Tibial nerve (tissue), 4 donors: ENCODE measurements around the gene C6orf89.

Experiments
- CTCF ChIP-seq, 5 experiments: fragments of 200-600 bp in 3 of 5; fragments of 450-650 bp in 2 of 5; sonication (generic) in 3 of 5; IDR thresholded peaks; one replicate each; pipeline ENCODE4 v1.5.1; 2016 to 2019; ENCODE audit warnings: antibody characterized with exemption in 5 of 5, mild to moderate bottlenecking in 3 of 5, moderate library complexity in 2 of 5
- EP300 ChIP-seq, 2 donors: sonication (generic); formaldehyde crosslinking; IDR thresholded peaks; one replicate each; pipeline ENCODE4 v1.6.1; 2017; ENCODE audit warnings: antibody characterized with exemption in 2 of 2, mild to moderate bottlenecking in 1 of 2
- POLR2A ChIP-seq, 2 donors: fragments of 450-650 bp; IDR thresholded peaks; one replicate each; pipeline ENCODE4 v1.6.1; 2017; ENCODE audit warnings: antibody characterized with exemption in 2 of 2, mild to moderate bottlenecking in 2 of 2, moderate library complexity in 2 of 2

GRCh38 chr6:36973190-36973589, 87.4 kb downstream of the C6orf89 start:
- TF ChIP-seq POLR2A (IDR thresholded peaks at IDR 0.05) (no peak), CTCF (IDR thresholded peaks at IDR 0.05) (no peak), EP300 (IDR thresholded peaks at IDR 0.05) (no peak)
